Pulmonary artery endothelial cell (primary cell): ENCODE results near the gene NECAB2. TPM values are rescaled to one million over a fixed set of nuclear protein-coding genes. Genes with fewer than 3 reads are reported as not detected.

Experiments
- DNase-seq: peaks from one replicate; pipeline ENCODE4 v3.0.0-alpha.2; 2011; ENCODE audit warnings: low read depth, low spot score
- total RNA-seq: library from RNA; depleted of rRNA; stranded (reverse); fragments of >200 nt; gene quantifications from 2 replicates; pipeline ENCODE4 v1.2.3, GENCODE V29; 2014

The NECAB2 gene
- total RNA-seq, 1 donor from 2014 or later, result 0.20 TPM

- no peak for DNase-seq
Measured at GRCh38 chr16:84042879-84043485, 74.9 kb downstream of the NECAB2 start.

GRCh38 chr16:84043486-84044117 lies 75.6 kb downstream of the NECAB2 start:
- no peak for DNase-seq

- DNase-seq, result no peak
Measured at GRCh38 chr16:84044118-84044488, 76.1 kb downstream of the NECAB2 start.

GRCh38 chr16:84045001-84045817 lies 77.2 kb downstream of the NECAB2 start:
- no peak for DNase-seq

GRCh38 chr16:84045818-84046470 lies 77.9 kb downstream of the NECAB2 start:
- DNase-seq, result no peak

- DNase-seq, result no peak
Measured at GRCh38 chr16:84047206-84047605, 79.2 kb downstream of the NECAB2 start.

- no peak for DNase-seq
Measured at GRCh38 chr16:84047626-84048025, 79.6 kb downstream of the NECAB2 start.

- DNase-seq, result no peak
Measured at GRCh38 chr16:84048270-84048669, 80.2 kb downstream of the NECAB2 start.

GRCh38 chr16:84048871-84049270 lies 80.8 kb downstream of the NECAB2 start:
- no peak for DNase-seq

- DNase-seq, result no peak
Measured at GRCh38 chr16:84049403-84050060, 81.5 kb downstream of the NECAB2 start.

GRCh38 chr16:84050316-84050715 lies 82.3 kb downstream of the NECAB2 start:
- no peak for DNase-seq

- no peak for DNase-seq
Measured at GRCh38 chr16:84052071-84052622, 84.1 kb downstream of the NECAB2 start.

Other genes starting within 250 kb of the NECAB2 start
- 130 and 143 TPM in 2 replicates for gene HSBP1, start 160.3 kb upstream of the NECAB2 start, total RNA-seq
- gene MLYCD, start 69.1 kb upstream of the NECAB2 start, total RNA-seq, result 2.0 and 2.2 TPM in 2 replicates
- 1.7 and 2.8 TPM in 2 replicates for gene OSGIN1, start 15.0 kb upstream of the NECAB2 start, total RNA-seq
- not detected in 2 replicates for gene SLC38A8, start 74.6 kb downstream of the NECAB2 start, total RNA-seq
- 127 and 145 TPM in 2 replicates for gene MBTPS1, start 148.7 kb downstream of the NECAB2 start, total RNA-seq
- gene HSDL1, start 176.9 kb downstream of the NECAB2 start, total RNA-seq, result 25.6 and 30.1 TPM in 2 replicates
- gene DNAAF1, start 177.1 kb downstream of the NECAB2 start, total RNA-seq, result under 0.01 and 0.07 TPM in 2 replicates
- gene TAF1C, start 218.8 kb downstream of the NECAB2 start, total RNA-seq, result 13.8 and 21.9 TPM in 2 replicates
- not detected in 2 replicates for gene ADAD2, start 222.9 kb downstream of the NECAB2 start, total RNA-seq